C4-2B (cell line): ENCODE data around the gene ASB13.

ENCODE experiments used
- H3K27ac ChIP-seq: fragments of 450-650 bp; 2 replicates; pipeline ENCODE4 v1.5.1; 2017
- CTCF ChIP-seq: fragments of 450-650 bp; conservative IDR thresholded peaks from 2 replicates; pipeline ENCODE4 v1.5.1; 2017; ENCODE audit warnings: mild to moderate bottlenecking
- ZFX ChIP-seq: fragments of 450-650 bp; IDR thresholded peaks from 2 replicates; pipeline ENCODE4 v1.6.1; 2017

Gene ASB13

DNA sequence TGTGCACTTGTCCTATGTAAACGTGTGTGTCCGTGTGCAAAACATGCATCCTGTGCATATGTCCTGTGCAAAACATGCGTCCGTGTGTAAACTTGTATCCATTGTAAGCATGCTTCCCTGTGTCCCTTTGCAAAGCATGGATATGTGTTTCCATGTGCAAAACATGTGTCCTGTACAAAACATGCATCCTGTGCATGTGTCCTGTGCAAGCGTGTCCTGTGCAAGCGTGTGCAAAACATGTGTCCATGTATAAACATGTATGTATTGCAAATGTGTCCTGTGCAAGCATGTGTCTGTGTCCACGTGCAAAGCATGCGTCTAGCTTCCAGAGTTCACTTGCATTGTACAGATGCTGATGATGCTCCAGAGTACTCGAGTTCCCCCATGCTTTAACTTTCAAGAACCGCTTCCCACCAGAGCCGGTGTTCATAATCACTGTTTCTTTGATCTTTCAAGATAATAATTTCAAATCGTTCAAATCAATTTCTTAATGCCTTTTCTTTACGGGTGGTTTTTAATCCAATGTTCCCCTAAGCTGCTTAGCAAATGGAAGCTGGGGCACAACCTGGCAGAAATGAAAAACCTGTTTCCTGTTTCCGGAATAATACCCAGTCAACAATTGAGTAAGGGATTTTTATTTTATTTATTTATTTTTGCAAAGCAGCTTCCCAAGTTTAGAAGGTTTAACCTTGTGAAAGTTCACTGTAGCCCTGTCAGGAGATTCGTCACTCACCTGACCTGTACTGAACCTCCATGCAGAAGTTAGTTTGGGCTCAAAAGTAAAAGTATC is 641 bp upstream of the ASB13 start:
- no peak for TF ChIP-seq CTCF
- no peak for TF ChIP-seq ZFX
- peak overlapping the region; percentile 86 for H3K27ac ChIP-seq

GRCh38 chr10:5665373-5666007 is 905 bp downstream of the ASB13 start:
- H3K27ac ChIP-seq, result peak overlapping the region; percentile 86
- TF ChIP-seq ZFX, result no peak
- no peak for TF ChIP-seq CTCF

DNA sequence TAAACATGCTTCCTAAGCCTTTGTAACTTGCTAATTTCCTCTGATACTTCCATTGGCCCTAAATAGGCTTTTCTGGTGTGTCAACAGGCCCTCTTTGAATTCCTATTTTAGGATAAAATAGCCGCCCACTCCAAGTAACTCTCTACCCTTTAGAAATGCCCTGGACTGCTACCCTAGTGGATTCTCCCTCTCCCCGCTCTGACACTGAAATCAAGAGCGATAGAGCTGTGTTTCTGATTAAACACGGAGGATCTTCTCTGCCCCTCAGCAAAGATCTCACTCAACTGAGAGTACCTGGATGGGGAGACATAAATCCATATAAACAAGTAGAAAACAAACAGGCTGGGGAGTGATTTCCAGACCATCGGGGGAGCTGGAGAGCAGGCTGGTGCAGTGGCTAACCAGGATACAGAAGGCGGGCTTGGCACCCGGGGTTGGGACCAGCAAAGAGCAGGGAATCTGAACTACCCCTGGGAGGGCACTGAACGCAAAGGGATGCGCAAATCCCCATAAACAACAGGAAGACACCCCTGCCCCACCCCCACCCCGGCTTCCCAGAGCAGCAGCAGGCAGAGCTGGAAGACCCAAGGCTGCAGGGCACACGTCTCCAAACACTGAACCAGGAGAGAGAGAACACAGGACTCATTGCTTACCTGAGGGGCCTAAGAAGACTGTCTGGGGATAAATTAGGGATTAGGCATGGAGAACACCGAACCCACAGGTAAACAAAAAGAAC is 2.5 kb downstream of the ASB13 start:
- no peak overlapping the region for H3K27ac ChIP-seq

DNA sequence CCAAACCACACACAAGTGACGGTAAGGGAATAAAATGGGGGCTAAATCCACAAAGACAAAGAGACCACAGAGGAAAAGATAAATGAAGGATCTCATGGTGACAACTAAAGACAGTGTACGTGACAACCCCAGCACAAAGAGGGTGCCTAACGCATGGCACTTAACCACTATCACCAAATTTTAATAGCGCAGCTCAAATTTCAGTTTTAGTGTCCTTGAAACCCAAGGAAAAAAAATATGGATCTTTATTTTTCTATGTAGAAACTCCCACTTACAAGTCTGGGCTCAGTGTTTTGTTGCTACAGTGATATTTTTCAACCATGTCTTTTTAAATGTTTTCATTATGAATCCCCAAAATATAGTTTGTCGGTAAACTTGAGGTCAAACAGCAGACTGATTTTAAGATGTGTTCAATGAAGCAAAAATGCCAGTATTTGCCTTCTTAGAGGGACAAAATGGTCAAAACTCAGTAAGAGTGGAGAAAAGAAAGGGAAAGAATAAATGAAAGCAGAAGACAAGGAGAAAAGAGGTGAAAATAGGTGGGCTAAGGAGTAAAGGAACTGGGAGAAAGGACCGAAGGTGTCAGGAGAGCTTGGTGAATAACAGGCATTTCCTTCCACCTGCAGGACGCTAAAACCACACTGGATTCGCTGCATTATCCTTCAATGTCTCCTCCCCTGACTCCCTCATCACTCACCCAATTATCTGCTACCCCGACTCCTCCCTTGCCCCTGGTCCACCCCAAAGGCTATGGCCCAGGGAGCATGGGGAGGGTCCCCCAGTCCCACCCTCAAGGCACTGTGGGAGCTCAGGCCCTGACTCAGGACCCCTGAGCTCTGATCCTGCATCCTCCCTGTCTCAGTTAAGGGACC is 3.5 kb downstream of the ASB13 start:
- no peak for TF ChIP-seq CTCF
- H3K27ac ChIP-seq, result no peak overlapping the region

More for the DNA sequence above, 2.5 kb downstream of the ASB13 start:
- TF ChIP-seq CTCF, result no peak
- no peak for TF ChIP-seq ZFX

DNA sequence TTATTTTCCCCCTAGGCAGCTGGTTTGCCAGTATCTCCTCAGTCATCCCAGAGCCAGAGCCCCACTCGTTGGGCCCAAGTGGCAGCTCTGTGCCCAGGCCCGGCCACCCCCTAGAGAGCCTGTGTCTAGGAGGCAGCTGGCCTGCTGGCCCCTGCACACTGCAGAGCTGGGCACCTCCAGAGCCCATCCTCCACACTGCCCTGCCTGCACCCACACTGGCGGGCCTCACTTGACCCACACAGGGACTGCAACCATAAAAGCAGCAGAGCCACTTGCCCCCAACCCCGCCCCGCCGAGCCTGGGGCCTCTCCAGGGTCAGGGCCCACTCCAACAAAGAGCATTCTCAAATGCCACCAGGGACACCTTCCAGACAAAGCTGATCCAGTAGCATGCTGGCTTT is 5.4 kb downstream of the ASB13 start:
- H3K27ac ChIP-seq, result no peak overlapping the region
- TF ChIP-seq CTCF, result no peak
- no peak for TF ChIP-seq ZFX

DNA sequence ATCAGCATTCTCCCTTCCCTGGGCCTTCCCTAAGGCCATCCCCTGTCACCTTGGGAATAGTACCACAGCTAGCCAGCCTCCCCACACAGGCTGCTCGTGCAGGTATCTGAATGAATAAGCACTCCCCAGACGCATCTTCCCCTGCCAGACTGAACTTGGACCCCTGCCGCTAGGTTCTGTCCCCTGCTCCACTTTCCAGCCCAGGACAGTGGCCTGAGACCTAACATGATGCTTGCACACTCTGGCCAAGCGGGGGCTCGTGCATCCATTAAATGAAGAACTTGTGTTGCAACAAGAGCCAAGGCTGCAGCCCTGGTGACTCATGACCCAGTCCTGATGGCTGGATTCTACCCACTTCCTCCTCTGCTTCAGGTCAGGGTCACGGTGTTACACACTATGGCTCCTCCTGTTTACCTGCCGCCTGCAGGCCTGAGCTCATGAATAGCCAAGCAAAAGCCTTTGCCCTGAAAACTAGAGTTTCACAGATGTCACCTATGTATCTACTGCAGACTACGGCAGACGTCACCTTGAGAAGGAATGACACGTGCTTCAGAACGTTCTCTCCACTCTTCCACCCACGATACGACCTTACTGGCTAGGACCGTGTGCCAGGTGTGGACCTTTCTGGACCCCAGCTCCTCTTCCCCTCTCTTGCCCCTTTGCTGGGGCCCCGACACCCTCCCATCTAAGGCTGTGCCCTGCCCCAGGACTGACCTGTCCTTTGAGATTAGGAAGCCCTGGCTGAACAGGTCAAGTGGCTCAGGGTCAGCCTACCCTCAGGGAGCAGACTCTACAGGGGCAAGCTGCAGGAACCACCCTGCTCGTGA is 6.5 kb downstream of the ASB13 start:
- TF ChIP-seq ZFX (no peak), CTCF (no peak)
- H3K27ac ChIP-seq, result peak overlapping the region; percentile 11; the same call in 1 of the 2 replicates
